GM12874 (cell line): ENCODE measurements around the gene MAF.

Source experiments
- CTCF ChIP-seq: IDR thresholded peaks from 2 replicates; pipeline ENCODE4 v1.5.1; 2011; ENCODE audit warnings: low read depth, mild to moderate bottlenecking, control low read depth, low read length, moderate library complexity; ENCODE audit not compliant: insufficient read depth

MAF gene

DNA sequence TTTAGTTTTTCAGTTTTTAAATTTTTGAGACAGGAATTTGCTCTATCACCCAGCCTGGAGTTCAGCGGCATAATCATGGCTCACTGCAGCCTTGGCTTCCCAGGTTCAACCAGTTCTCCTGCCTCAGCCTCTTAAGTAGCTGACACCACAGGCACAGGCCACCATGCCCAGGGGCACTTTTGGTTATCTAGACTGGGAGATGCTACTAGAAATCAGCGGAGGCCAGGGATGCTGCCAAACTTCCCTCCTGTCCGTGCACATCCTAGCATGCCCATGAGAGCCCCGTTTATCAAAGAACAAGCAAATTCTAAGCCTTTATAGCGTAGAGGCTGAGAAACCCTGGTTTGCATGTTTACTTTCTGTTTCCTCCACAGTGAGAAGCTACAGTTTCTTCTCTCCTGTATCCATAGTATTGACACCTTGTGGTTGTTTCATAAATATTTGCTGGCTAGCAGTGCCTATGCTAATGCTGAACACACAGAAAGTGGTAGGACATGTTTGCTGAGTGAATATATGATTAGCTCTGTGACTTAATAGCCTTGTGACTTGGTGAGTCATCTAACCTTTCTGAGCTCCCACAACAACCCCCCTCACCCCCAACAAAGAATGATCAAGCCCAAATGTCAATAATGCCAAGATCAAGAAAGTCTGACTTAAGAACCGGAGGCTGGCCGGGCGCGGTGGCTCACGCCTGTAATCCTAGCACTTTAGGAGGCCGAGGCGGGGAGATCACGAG, 39.2 kb upstream of the MAF start:
- TF ChIP-seq CTCF: no peak

DNA sequence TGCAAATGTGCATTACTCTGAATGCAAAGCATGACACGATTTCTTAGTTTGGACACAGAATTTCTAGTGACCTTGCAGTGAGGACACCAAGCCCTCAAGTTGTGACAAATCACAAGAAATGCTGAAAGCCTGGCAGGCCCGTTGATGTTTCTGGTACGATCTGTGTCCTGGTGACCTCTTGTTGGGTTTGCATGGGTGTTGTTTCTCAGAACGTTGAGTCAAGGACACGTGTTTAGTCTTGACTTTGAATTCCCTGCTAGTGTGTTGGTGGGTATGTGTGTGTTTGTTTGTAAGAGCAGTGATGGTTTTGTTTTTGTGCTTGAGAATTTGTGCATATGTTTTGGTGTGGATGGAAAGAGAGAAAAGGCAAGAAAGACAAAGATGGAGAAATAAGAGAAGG, 37.8 kb upstream of the MAF start:
- TF ChIP-seq CTCF: no peak

- TF ChIP-seq CTCF: no peak
Observed at GRCh38 chr16:79635488-79635887, 35.0 kb upstream of the MAF start.

GRCh38 chr16:79634298-79634697, 33.8 kb upstream of the MAF start:
- no peak for TF ChIP-seq CTCF

DNA sequence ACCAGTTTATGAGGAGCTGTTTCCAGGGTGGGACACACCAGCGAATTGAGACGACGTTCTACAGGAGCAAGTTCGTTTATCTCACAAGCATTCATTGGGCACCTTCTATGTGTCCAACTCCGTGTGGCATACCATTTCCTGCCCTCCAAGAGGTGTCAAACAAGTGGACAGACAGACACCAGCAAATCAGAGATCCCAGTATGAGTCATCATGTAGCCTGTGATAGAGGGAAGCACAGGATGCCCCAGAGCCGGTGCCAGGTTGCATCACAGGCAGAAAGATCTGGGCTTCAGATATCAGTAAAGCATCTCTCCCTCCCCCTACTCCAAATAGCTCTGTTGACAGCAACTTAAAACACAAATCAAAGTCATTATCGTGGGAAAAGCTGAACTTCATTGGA, 31.8 kb upstream of the MAF start:
- no peak for TF ChIP-seq CTCF

- no peak for TF ChIP-seq CTCF
Observed at GRCh38 chr16:79628988-79629387, 28.5 kb upstream of the MAF start.

DNA sequence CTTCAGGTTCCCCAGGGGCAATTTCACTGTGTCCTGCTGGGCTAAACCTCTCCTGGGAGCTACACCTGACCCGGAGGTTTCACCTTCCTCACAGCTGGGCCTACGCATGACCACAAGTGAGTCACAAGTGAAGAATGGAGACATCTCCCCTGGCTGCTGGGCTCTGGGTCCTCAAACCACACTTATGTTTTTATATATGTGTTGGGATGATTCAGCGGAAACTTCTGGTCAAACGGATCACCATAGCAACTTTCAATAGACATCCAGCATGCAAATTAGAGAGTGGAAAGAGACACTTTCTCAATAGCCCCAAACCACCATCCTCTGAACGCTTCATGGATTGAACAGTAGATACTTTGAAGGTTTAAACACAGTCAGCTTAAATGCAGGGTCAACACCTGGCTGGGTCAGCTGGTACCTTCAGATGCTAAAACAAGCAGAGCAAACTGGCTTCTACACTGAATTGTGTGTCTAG, 28.0 kb upstream of the MAF start:
- TF ChIP-seq CTCF: no peak
